A673 (cell line): ENCODE measurements around the gene MEF2B. TPM values are rescaled to one million over a fixed set of nuclear protein-coding genes. Genes with fewer than 3 reads are reported as not detected.

ENCODE experiments used
- BruUV-seq: library from RNA; stranded (reverse); fragments of 400-500 nt; replicated peaks from 2 replicates; lab custom pipeline; 2021; lab: Mats Ljungman, UMichigan
- CTCF ChIA-PET: fragments of 300-600 bp; sonication (Branson Sonifier 250); formaldehyde crosslinking; loops from one replicate; lab custom pipeline; 2022; ENCODE audit warnings: antibody characterized with exemption; lab: Charles Lee
- POLR2A ChIA-PET: fragments of 300-600 bp; sonication (Branson Sonifier 250); formaldehyde crosslinking; loops from one replicate; lab custom pipeline; 2022; ENCODE audit warnings: antibody characterized with exemption; ENCODE audit not compliant: low non-redundant PET; lab: Charles Lee
- DNase-seq: peaks from one replicate; pipeline ENCODE4 v3.0.0-alpha.2; 2015; ENCODE audit warnings: low spot score
- H3K27ac ChIP-seq: fragments of 200-600 bp; sonication (generic); 2 replicates; pipeline ENCODE4 v1.5.1; 2016; ENCODE audit warnings: mixed run types, low read depth, mild to moderate bottlenecking, mixed read lengths, antibody characterized with exemption, low read length; ENCODE audit not compliant: poor library complexity, severe bottlenecking
- H3K27me3 ChIP-seq: fragments of 200-600 bp; sonication (generic); replicated peaks from 2 replicates; pipeline ENCODE4 v1.6.1; 2017; ENCODE audit warnings: mixed run types, low read depth, mild to moderate bottlenecking, mixed read lengths, antibody characterized with exemption, low read length; ENCODE audit not compliant: insufficient read depth, poor library complexity
- H3K36me3 ChIP-seq: fragments of 200-600 bp; sonication (generic); 2 replicates; pipeline ENCODE4 v1.6.1; 2016; ENCODE audit warnings: mixed run types, mild to moderate bottlenecking, mixed read lengths, antibody characterized with exemption, low read length; ENCODE audit not compliant: insufficient read depth, poor library complexity, severe bottlenecking
- H3K4me1 ChIP-seq: fragments of 200-600 bp; sonication (generic); 2 replicates; pipeline ENCODE4 v1.6.1; 2017; ENCODE audit warnings: mixed run types, mild to moderate bottlenecking, mixed read lengths, antibody characterized with exemption, low read length; ENCODE audit not compliant: insufficient read depth, poor library complexity, severe bottlenecking
- H3K4me3 ChIP-seq: fragments of 200-600 bp; sonication (generic); 2 replicates; pipeline ENCODE4 v1.5.1; 2016; ENCODE audit warnings: low read depth, mixed run types, mild to moderate bottlenecking, mixed read lengths, low read length; ENCODE audit not compliant: poor library complexity, severe bottlenecking
- H3K9me3 ChIP-seq: fragments of 200-600 bp; sonication (generic); 2 replicates; pipeline ENCODE4 v1.6.1; 2016; ENCODE audit warnings: mixed run types, low read depth, mild to moderate bottlenecking, mixed read lengths, antibody characterized with exemption, low read length; ENCODE audit not compliant: poor library complexity, severe bottlenecking
- CTCF ChIP-seq: fragments of 300-800, 200-600 bp; sonication (generic); conservative IDR thresholded peaks from 2 replicates; pipeline ENCODE4 v1.5.1; 2017; ENCODE audit warnings: low read depth, mild to moderate bottlenecking, antibody characterized with exemption, low read length, moderate library complexity, mixed read lengths
- EZH2 ChIP-seq: fragments of 200-600 bp; sonication (generic); IDR thresholded peaks from 2 replicates; pipeline ENCODE4 v1.6.1; 2017; ENCODE audit warnings: borderline replicate concordance, low read depth, mild to moderate bottlenecking, mixed read lengths, antibody characterized with exemption, low read length; ENCODE audit not compliant: poor library complexity, severe bottlenecking
- intact Hi-C: fragments of 100-400 bp; cut with micrococcal nuclease; formaldehyde crosslinking; loops from one replicate; pipeline ENCODE4 v1.10.0; 2022; ENCODE audit not compliant: unreplicated experiment
- total RNA-seq: library from RNA; stranded (reverse); gene quantifications from 2 replicates; pipeline ENCODE4 v1.2.3, GENCODE V29; 2021

The MEF2B gene
- total RNA-seq, 1 experiment from 2014 or later: 2.9 TPM

- Histone ChIP-seq H3K27ac (no peak overlapping the region), H3K4me1 (no peaks in the 10 kb centered on the region), H3K4me3 (no peak overlapping the region), H3K27me3 (no peaks in the 10 kb centered on the region), H3K9me3 (no peaks in the 10 kb centered on the region), H3K36me3 (peaks cover 10% of the 10 kb centered on the region)
- intact Hi-C loops: no loop called here
- peak; percentile 84 for TF ChIP-seq CTCF
- TF ChIP-seq EZH2: no peak
- ChIA-PET CTCF (interaction anchor here (0.7 kb wide), 1 partner anchor 349 kb away, joined by 4 read pairs; no protein-coding TSS in a partner anchor), POLR2A (no interaction called here)
- DNase-seq: peak; percentile 37
- BruUV-seq: no TSS peak
These were observed 54.1 kb downstream of the MEF2B start for GRCh38 chr19:19115954-19116353.

DNA sequence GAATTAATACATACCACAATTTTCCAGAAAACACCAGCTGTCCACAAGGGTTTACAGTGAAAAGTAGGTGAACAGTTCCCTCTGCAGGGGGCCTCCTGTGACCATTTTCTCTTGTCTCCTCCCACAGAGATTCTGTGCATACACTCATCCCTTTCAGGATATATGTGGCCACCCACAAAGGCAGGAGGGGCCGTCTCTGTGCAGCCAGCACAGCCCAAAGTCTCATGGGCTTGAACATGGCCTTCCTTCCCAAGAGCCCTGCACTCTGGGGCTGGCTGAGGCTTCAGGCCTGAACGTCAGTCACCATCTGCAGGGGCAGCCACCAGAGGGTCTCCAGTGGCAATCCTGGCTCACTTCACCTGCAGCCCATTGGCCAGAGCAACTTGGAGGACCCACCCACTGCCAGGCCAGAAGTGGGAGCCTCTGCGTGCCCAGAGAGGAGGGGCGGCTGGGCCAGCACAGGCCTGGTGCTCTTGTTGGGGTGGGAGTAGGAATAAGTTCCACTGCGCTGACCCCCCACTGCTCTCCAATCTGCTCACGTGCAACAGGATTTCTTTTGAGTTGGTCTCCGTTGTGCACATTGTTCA is 56.9 kb downstream of the MEF2B start:
- intact Hi-C loops: loop anchor here (5.0 kb wide), 1 partner anchor 61 kb away; no protein-coding TSS in a partner anchor
- Histone ChIP-seq H3K4me1 (no peaks in the 10 kb centered on the region), H3K9me3 (no peaks in the 10 kb centered on the region), H3K4me3 (no peak overlapping the region), H3K27me3 (no peaks in the 10 kb centered on the region), H3K27ac (no peak overlapping the region), H3K36me3 (no peaks in the 10 kb centered on the region)
- BruUV-seq: no TSS peak
- POLR2A ChIA-PET: no interaction called here
- peak; percentile 28 for DNase-seq
- no peak for TF ChIP-seq CTCF
- TF ChIP-seq EZH2: no peak
- CTCF ChIA-PET: no interaction called here

DNA sequence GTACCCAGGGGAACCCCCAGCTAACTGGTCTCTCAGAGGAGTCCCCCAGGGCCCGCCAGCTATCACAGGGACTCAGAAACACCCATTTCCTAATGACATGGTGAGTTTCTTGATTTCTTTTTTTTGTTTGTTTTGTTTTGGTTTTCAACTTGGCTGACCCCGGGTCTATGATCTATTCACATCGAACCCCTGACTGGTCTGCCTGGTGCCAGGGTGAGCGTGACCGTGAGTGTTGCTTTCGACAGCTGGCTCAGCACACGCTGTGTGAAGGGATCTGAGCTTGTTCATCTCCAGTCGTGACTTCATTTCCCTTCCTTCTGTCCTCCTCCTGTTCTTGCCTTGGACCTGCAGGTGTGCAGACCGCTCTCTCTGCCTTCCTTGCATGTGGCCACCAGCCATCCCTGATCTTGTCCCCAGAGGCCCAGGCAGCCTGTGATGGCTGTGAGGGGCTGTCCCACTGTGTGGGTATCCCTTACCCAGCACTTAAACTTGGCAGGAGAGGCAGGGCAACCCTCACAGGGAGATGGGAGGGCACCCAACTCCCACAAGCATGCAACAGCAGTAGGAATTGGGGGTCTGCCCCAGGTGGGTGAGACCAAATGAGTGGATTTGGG is 58.0 kb downstream of the MEF2B start:
- no peaks in the 10 kb centered on the region for H3K9me3 ChIP-seq
- intact Hi-C loops: loop anchor here (5.0 kb wide), 1 partner anchor 60 kb away; no protein-coding TSS in a partner anchor
- H3K36me3 ChIP-seq: no peaks in the 10 kb centered on the region
- H3K4me3 ChIP-seq: no peak overlapping the region
- ChIA-PET POLR2A (no interaction called here), CTCF (interaction anchor here (0.6 kb wide), 1 partner anchor 47 kb away, joined by 4 read pairs; no protein-coding TSS in a partner anchor)
- no peaks in the 10 kb centered on the region for H3K4me1 ChIP-seq
- H3K27ac ChIP-seq: no peak overlapping the region
- DNase-seq: no peak
- H3K27me3 ChIP-seq: no peaks in the 10 kb centered on the region
- TF ChIP-seq EZH2 (no peak), CTCF (no peak)
- BruUV-seq: no TSS peak
